ENCODE measurements around the gene ARRB2.
"Not testable (repeated sequence)": the region's sequence is repeated elsewhere in the genome, so short reads cannot be mapped to it uniquely, and the experiment has no call there.

ARRB2 gene

DNA sequence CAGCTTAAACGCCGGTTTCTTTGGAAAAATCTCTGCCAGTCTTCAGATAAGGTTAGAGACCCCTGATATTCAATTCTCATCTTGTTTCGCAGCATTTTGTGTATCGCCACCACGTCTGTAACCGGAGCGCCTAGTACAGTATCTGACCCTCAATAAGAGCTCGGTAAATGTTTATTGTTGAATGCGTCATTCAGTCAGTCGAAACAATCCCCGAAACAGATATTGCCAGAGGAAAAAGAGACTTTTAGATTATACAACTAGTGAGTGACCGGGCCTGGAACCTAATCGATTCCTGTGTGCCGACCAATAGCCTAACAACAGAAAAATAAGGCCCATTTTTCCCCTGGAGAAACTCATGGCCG lies 7.1 kb upstream of the ARRB2 start:
- no peak for DNase-seq

DNA sequence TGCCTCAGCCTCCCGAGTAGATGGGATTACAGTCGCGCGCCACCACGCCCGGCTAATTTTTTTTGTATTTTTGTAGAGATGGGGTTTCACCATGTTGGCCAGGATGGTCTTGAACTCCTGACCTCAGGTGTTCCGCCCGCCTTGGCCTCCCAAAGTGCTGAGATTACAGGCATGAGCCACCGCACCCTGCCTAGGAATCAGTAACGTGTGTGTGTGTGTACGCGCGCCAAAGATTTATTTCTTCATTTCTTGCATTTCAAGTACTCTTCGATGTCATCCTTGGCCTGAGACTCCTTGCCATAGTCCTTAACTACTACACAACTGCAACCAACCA lies 5.9 kb upstream of the ARRB2 start:
- DNase-seq = not testable (repeated sequence)

GRCh38 chr17:4704991-4705390 lies 5.4 kb upstream of the ARRB2 start:
- no peak for DNase-seq

- no peak for DNase-seq
These were observed 4.3 kb upstream of the ARRB2 start for GRCh38 chr17:4706121-4706520.

- DNase-seq = peak; percentile 40
These were observed 2.0 kb upstream of the ARRB2 start for GRCh38 chr17:4708436-4708835.

DNA sequence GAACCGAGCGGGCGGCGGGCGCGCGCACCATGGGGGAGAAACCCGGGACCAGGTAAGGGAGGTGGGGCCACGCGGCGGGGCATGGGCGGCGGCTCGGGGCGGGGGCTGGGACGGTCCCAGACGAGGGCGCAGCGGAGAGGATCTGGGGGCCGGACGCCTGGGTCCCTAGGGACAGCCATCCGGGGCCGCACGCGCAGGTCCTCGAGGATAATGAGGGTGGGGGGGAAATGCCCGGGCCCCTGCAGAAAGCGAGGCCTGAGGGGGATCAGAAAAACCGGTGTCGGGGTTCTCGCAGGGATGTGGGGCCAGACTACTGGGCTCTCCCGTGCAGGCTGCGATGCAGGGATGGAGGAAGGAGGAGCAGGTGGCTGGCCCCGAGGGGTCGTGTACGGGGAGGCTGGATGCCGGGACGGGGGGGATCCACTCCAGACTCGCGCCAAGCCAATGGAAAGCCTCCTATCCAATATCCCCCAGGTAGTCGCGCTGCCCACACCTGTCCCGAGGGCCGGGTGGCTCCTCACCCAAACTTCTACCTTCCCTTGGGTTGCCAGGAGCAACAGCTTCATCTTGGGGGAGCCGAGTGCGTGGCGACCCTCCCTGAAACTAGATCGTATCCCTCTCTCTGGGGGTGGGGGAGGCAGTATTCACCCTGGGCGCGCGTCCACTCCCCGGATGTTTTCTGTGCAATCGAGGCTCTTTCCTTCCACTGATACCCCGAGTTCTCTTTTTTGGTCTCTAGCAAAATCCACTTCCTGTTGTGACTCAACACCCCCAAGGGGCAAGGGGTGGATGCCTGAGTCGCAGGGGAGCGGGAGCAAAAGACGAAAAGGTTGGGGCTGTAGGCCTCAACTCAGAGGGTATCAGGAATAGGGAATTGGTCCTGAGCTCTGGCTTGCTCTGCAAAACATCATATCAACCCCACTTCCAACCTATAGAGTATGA lies 532 bp downstream of the ARRB2 start:
- DNase-seq = peak; percentile 15

GRCh38 chr17:4711661-4712181 lies 1.3 kb downstream of the ARRB2 start:
- DNase-seq = no peak

GRCh38 chr17:4712526-4712925 lies 2.1 kb downstream of the ARRB2 start:
- no peak for DNase-seq

DNA sequence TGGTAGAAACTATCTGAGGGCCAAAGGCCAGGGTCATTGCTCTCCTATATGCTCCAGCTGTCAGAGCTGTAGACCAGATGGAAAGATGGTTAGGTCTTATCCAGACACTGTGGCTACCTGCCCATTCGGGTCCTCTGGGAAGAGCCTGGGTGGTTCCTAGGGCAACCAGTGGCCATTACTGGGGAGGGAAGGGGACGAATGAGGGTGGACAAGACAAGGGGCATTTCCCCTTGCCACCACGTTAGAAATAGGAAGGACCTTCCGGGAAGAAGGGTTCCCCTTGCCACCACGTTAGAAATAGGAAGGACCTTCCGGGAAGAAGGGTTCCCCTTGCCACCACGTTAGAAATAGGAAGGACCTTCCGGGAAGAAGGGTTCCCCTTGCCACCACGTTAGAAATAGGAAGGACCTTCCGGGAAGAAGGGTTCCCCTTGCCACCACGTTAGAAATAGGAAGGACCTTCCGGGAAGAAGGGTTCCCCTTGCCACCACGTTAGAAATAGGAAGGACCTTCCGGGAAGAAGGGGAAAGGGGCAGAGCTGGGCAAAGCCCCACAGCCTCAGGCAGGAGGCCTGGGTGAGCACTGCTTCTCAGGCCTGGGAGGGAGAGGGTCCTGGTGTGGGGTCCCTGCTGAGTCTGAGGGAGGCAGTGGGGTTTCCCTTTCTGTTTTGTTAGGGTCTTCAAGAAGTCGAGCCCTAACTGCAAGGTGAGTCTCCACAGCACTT lies 4.1 kb downstream of the ARRB2 start:
- not testable (repeated sequence) for DNase-seq

DNA sequence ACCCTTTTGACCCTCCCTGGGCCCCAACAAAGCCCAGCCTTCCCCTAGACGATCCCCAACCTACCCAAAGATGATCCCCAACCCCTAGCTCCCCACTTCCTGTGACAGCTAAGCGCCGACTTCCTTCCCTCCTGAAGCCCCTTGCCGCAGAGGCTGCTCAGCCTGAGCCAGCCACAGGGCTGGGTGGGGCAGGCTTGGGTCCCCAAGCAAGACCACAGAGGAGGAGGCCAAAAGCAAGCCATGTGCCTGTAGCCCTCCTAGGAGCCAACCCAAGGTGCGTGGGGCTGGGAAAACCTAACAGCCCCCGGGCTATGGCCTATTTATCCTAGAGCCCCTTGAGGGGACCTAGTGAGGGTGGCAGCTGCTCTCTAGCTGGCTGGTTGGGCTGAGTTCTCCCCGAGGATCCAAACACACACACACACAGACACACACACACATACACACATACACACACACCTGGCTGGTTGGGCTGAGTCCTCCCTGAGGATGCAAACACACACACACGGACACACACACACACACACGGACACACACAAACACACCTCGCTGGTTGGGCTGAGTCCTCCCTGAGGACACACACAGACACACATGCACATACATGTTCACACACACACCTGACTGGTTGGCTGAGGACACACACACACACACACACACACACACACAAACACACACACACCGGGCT lies 4.8 kb downstream of the ARRB2 start:
- peak; percentile 31 for DNase-seq

DNA sequence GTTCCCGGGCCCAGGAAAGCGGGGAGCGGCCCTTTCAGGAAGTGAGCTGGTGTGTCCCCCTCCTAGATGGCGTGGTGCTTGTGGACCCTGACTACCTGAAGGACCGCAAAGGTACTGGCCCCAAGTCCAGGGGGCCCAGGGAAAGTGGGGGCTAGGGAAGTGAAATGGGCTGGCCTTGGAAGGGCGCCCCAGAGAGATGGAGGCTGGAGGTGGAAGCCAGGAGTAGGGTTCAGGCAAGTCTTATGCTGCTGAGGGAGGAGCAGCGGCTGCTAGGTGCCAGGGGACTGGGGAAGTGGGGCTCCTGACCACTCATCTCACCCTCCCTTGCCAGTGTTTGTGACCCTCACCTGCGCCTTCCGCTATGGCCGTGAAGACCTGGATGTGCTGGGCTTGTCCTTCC lies 5.6 kb downstream of the ARRB2 start:
- DNase-seq = no peak

DNA sequence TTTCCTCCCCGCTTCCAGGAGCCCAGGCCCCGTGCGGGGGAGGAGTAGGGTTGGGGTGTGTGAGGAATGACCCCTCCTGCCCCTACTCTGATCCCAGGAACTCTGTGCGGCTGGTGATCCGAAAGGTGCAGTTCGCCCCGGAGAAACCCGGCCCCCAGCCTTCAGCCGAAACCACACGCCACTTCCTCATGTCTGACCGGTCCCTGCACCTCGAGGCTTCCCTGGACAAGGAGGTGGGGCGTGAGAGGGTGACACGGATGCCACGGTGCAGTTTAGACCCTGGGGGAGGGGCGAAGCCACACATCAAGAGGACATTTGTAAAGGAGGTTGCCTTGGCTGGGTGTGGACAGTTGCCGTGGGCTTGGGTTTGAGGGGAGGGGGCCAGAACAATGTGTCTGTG lies 7.4 kb downstream of the ARRB2 start:
- DNase-seq = no peak

GRCh38 chr17:4718276-4718675 lies 7.8 kb downstream of the ARRB2 start:
- DNase-seq = no peak

GRCh38 chr17:4719146-4719545 lies 8.7 kb downstream of the ARRB2 start:
- no peak for DNase-seq

DNA sequence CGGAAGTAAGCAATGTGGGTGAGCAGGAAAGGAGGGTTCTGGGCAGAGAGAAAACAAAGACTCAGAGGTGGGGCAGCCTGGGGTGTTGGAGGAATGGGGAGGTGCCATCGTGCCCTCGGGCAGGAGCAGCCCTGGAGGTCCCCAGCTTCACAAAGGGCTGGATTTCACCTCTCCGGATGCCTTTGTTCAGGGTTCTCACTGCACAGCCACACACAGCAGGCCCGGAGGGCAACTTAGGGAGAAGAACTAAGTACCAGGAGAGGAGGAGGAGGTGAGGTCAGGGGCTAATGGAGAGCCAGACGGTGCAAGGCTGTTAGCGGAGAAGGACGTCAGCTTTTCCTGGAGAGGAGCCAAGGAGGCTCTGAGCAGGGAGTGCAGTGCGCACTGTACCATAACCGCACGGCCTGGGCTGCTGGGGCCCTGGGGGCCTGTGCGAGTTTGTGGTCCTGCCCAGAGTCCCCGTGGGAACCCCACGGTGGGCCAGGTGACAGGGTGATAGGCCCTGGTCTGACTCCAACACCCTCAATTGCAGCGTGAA lies 9.3 kb downstream of the ARRB2 start:
- DNase-seq = no peak

GRCh38 chr17:4720787-4721186 lies 10.4 kb downstream of the ARRB2 start:
- no peak for DNase-seq

DNA sequence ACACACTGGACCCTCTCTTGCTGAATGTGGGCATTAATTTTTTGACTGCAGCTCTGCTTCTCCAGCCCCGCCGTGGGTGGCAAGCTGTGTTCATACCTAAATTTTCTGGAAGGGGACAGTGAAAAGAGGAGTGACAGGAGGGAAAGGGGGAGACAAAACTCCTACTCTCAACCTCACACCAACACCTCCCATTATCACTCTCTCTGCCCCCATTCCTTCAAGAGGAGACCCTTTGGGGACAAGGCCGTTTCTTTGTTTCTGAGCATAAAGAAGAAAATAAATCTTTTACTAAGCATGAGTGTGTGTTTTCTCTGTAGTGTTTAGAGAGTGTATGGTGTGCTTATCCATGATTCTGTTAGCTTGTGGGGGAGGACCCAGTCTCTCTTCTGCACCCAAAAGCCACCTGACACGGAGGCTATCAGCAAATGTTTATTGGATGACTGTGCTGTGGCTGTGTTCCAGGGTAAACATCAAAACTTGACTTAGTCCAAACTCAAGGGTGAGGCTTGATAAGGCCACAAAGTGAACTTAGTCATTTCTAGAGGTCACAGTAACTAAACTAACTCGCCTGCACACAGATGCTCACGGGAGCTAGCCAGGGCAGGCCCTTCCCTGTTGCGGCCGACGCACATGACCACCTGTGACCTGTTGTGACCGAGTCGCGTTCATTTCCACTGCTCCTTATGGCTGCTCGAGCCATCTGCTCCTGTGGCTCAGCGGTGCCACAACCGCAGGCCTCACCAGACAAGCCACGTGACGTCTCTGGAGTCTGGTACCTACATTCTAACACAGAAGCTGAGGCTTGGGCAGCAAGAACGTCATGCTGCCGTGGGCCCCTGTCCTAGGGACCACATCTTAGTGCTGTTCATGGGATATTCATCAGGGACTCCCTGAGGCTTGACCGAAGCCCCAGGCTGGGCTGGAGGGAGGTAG lies 11.0 kb downstream of the ARRB2 start:
- no peak for DNase-seq

- DNase-seq = no peak
These were observed 12.3 kb downstream of the ARRB2 start for GRCh38 chr17:4722678-4723240.

DNA sequence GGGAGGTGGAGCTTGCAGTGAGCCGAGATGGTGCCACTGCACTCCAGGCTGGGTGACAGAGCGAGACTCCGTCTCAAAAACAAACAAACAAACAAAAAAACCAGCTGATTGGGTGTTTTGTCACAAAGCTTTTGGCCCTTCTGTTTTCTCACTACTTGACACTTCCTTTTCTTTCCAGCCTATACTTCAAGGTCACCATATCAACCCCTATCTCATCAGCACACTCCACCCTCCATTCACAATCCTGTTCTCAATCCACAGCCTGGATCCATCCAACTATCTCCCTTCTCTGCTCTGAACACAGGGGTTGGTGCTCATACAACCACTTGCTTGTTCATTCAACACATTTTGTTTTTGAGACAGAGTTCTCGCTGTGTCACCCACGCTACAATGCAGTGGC lies 14.2 kb downstream of the ARRB2 start:
- DNase-seq = no peak

DNA sequence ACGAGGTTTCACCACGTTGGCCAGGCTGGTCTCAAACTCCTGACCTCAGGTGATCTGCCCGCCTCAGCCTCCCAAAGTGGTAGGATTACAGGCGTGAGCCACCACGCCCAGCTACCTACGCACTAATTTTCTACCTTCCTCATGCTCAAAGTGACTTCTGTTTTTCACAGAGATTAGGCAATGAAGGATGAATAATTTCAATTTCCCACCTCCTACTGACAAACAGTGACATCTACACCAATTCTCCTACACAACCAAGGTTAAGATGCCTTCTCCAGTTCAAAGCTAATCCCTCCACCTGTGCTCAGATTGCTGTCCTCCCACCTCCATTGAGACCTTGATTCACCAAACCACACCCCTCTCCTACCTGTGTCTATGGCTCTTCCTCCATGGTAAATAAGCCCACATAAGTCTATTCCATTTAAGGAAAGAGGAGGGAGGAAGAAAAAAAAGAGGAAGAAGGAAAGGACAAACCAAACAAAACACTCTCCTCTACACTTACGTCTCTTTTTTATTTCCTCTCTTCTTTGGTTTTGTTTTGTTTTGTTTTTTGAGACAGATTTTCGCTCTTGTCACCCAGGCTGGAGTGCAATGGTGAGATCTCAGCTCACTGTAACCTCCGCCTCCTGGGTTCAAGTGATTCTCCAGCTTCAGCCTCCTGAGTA lies 15.3 kb downstream of the ARRB2 start:
- no peak for DNase-seq

GRCh38 chr17:4728124-4728523 lies 17.7 kb downstream of the ARRB2 start:
- no peak for DNase-seq

Measured in effector CD8-positive, alpha-beta T cell (primary cell).